GM18861 (cell line): ENCODE data around the gene TFPI.

Experiments used
- ATAC-seq: cut with Tn5 transposase; IDR thresholded peaks from one replicate; pipeline ENCODE4 v1.9.1; 2021; ENCODE audit not compliant: unreplicated experiment

Gene TFPI

DNA sequence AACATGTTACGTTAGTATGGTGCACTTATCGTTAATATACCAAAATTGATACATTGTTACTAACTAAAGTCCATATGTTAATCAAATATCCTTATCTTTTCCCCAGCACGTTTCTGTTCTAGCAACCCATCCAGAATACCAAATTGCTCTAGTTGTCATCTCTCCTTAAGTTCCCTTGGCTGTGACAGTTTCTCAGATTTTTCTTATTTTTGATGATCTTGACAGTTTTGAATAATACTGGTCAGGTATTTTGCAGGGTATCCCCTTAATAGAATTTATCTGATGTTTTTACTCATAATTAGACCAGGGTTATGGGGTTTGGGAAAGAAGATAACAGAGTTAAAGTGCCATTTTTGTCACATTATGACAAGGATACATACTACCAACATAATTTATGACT lies 47.8 kb downstream of the TFPI start:
- no peak for ATAC-seq

DNA sequence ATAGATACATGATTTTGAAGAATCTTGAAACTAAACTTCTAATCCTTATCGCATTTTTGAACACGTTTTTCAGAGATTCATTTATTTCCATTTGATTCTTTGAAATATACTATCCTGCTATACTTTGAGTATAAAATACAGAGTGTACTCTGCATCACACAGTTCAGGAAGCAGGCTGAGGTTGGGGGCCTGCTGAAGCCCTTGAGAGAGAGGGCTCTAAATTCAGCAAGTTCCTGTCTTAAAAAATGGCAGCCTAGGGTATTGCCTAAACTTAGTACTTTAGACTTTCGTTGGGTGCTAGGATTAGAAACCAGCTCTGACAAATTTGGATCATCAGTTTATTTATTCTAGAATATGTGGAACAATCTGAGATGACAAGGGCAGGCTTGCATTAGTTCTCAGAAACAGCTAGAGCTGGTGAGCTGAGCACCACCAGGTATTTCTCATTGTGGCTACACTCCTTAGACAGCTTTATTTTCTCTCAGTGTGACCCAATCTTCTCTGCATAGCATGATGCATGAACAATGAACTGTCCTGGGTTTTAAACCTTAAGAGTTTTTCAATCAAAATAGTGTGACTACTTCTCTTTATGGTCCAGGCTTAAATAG lies 49.1 kb downstream of the TFPI start:
- no peak for ATAC-seq

DNA sequence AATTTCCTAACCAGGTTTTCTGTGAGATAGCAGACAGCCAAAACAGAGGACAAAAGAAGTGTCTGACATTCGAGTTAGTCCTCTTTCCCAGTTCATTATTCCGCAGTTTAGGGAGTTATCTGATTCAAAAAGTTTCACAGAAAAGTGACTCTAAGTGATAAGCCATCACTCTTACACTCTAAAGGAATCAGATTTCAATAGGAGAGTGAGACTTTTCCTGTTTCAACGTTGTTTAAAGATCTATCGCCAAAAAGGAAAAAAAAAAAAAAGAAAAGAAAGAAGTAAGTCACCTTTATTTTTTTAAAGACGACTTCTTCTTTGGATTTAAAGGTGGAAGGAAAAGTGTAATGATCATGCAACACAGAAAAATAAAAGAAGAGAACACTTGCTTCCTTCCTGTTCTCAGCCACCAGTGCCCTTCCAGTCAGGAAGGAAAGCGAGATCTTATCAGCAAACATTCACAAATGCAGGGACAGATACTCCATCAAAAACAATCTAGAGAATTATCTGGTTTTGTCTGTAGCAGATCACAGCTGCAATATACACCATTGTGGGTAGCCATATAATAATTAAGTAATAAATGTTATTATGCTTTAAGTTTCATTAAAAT lies 49.8 kb downstream of the TFPI start:
- no peak for ATAC-seq

DNA sequence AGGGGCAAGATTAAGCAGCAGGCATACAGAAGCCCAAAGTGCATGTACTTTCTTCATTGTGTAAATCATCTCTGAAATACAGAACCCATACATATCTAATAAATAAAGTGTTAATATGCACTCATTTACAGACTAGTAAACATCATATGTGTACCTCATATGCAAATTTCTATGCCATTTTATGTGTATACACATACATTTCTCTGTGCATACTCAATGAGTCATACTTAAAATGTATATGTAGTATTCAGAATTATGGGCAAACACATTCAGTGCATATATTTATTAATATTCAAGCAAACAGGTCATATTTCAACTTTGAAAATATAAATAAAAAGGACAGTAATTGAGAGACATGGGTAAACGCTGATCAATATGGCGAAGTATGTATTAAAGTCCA lies 50.5 kb downstream of the TFPI start:
- ATAC-seq, result no peak

DNA sequence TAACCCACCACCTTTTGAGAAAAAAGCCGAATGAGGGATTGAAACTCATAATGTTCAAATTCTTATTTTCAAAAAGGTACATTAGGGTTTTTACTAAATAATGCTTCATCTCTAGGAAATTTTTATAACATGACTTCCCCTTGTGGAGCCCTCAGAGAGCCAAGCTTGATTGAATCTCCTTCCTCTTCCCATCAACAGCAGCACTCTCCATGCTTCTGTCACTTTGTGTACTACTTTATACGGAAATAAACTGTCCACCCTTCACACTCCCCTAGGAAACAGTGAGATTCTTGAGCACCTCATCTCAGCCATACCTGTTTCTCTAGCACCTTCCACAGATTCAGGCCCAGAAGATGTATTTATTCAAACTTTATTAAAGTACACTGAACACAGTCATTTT lies 51.8 kb downstream of the TFPI start:
- ATAC-seq, result no peak

DNA sequence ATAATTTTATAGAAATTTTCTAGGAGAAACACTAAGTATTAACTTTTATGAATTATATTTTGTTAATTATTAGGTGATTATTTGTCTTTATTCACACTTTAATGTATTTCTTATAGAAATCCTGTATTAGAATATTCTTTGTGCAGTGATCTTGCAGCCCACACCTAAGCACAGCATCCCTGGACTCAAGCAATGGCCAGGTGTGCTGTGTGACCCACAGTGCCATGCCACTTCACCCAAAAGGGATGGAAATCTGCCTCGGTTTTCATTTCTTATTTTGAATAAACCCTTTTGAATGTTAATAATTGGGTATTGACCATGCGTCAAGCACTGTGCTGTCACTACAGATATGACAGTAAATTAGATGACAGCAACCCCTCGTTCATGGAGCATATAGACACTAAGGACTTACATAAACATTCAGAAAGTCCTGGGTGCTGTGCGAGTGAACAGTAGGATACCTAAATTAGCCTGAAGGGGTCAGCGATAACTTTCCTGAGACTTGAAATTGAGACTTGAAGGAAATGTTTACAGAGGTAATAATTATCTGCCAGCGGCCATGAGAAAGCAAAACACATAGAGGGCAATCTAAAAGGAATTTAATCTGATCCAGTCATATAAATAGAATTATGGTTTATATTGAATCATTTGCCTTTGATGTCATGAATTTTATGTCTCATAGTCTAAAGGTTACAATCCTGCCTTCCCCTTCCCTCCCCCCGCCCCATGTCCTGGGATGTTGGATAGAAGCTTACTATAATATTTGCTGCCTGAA lies 53.5 kb downstream of the TFPI start:
- ATAC-seq, result no peak

DNA sequence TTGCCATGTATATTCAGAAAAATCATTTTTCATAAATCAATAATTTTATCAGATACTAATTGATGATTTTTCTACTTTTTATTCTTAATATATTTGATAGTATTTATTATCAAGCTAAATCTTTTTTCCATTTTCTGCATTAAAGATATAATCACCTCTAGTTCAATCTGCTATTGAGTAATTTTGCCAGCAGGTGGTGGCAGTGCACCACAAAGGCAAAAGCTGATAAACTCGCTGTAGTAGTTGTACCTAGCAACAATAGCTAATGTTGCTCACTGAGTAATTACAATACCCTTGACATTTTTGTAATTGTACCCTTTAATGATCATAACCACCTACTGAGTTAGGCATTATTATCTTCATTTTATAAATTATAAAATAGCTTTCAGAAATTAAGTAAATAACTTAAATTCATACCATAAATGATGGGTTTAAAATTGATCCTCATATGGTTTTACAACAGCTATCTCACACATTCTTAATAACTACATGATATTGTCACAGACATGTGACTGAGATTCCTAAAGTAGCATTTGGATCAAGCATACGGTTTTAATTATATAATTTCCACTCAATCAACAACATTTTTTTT lies 54.2 kb downstream of the TFPI start:
- peak; percentile 96 for ATAC-seq

DNA sequence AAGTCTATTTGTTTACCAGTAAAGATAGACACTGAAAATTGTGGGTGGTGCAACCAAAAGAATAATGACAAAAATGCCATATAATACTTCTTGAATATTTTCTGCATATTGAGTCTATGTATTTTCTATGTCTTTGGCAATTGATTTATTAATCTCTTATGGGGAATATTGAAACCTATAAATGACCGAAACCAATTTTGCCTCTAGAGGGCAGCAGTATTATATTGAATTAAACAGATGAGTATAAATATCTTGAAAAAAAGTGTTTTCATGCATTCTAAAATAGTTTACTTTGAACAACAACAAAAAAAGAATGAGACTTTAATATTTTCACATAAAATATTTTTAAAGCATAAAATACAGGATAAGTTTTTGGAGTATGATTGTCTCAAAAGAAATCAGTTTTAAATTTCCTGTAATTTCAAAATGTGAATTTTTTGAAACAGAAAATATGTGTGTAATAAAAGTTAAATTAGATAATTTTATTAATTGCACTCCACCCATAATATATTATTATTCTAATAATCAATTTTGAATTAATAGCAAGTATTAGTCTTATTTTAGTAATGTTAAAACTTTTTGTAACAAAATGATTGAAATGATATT lies 56.3 kb downstream of the TFPI start:
- no peak for ATAC-seq

DNA sequence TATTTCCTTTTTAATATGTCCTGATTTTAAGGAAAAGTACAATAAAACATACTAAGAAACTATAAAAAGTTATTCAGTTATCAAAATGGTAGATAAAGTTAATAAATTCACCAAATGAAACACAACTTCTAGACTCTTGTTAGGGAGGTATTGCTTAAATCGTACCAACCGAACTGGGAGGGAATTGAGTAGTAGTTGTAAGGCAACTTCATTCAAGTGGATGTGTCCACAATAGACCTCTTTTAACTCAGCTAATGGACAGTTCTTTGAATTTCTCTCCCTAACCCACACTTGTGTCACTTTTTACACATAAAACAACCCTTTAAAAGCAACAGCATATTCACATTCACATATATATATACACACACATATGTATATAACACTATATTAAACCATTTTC lies 57.1 kb downstream of the TFPI start:
- no peak for ATAC-seq

DNA sequence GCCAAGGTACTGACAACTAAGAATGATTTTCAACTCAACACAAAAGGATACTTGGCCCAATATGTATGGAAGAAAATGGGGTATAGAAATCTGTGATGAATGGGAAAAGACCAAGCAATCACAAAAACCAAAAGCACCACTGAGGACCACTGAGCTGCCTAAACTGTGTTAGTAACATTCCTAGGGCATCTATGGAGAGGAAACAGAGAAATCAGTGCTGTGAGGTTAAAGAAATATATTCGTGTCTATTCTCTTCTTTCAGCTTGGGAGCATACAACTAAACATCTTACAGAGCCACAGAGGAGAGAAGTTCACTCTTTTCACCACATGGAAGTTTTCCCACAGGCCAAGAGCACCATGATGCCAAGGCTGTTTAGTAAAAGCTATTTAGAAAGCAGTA lies 58.9 kb downstream of the TFPI start:
- ATAC-seq, result no peak

DNA sequence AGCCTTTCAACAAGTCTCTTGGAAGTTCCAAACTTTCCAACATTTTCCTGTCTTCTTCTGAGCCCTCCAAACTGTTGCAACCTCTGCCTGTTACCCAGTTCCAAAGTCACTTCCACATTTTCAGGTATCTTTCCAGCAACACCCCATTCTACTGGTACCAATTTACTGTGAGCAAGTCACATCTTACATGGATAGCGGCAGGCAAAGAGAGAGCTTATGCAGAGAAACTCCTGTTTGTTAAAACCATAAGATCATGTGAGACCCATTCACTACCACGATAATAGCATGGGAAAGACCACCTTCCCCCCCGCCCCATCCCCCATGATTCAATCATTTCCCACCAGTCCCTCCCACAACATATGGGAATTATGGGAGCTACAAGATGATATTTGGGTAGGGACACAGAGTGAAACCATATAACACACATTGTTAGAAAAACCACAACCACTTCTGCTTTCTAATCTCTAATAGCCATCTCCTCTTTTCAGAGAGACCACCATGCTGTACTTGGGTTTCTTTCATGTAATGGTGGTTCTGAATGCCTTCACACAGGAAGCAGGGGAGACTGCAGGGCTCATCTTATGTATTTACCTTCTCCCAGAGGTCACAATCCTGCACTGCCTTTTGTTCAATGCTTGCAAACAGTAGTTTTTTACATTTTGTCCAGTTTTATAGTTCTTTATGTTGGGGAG lies 60.2 kb downstream of the TFPI start:
- no peak for ATAC-seq

DNA sequence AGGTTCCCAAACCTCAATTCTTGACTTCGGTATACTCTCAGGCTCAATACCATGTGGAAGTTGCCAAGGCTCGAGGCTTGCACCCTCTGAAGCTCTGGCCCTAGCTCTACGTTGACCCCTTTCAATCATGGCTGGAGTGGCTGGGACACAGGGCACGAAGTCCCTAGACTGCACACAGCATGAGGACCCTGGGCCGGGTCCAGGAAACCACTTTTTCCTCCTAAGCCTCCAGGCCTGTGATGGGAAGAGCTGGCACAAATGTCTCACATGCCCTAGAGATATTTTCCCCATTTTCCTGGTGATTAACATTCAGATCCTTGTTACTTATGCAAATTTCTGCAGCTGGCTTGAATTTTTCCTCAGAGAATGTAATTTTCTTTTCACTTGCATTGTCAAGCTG lies 61.1 kb downstream of the TFPI start:
- ATAC-seq, result no peak

DNA sequence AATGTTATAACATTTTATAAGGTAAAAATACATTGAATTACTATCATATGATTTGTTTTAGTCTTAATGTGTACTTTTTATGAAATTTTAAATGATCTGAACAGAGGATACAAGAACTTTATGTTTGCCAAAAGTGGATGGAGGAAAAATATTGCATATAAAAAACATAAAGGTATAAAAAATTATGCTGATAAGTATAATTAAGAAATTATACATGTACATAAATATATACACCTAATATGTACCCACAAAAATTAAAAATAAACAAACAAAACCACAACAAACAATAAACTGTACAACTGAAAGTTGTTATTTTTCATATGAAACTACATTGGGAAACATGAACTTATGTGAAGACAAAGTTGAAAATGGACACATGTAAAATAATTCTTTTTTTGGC lies 68.0 kb downstream of the TFPI start:
- no peak for ATAC-seq

DNA sequence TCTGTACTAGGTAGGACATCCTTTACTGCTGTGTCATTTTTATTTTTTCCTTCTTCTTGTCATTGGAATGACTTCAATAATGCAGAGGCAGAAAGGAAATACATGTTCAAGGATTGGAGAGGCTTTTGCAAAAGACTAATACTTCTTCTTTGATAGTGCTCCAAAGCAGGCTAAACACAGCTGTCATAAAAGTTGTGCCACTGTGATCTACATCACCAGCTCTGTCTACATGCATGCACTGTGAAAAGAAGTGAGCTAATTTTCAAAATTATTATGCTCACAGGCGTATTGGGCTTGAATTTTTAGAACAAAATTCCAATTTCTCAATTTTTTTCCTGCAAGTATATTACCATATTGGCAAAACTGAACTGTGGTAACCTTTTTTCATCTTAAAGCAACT lies 68.7 kb downstream of the TFPI start:
- no peak for ATAC-seq

DNA sequence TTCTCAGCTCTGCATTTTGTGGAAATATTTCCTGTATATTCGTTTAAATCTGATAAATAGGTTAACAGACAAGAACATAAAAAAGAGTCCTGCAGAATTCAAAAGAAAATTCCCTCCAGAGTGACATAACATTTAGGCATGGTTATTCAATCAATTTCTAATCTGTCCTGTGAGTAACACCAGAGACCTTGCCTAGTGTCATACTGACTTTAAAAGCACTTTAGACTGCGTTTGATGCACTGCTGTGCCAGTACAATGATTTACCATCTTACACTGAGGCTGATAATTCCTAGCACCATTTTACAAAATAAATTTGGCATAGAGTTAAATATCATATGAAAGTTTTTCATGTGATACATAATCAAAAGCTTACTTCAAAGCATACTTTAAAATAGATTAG lies 70.7 kb downstream of the TFPI start:
- ATAC-seq, result no peak

DNA sequence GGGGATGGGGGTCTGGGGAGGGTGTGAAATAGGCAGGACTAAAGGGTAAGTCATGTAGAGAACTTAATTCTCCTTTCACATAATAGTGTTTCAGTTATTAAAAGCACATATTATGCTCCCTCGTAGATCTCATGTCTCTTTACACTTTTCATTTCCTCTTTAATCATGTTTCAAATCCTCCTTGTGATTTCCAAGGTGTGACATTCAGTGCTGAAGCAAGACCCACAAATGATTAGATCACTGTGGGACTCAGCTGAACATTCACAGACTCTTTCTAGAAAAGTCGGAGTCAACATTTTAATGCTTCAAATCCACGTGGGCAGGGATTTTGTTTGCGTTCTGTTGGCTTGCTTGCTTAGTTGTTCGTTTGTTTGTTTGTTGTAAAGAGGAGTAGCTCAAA lies 71.4 kb downstream of the TFPI start:
- no peak for ATAC-seq

DNA sequence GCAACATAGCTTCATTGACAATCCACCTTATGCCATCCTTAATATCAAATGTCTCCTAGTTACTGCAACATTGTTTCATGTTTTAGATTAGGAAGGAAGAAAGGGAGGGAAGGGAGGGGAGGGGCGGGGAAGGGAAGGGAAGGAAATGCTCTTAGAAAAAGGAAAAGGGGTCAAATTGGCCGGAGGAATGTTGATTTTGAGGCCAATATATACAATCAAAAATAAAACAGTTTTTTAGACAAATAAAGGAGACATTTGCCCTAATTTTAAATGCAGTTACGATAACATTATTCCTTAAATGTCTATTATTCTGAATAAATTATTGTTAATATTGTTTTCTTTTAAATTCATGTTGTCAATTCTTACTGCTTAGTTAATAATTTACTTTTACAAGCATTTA lies 72.7 kb downstream of the TFPI start:
- no peak for ATAC-seq

DNA sequence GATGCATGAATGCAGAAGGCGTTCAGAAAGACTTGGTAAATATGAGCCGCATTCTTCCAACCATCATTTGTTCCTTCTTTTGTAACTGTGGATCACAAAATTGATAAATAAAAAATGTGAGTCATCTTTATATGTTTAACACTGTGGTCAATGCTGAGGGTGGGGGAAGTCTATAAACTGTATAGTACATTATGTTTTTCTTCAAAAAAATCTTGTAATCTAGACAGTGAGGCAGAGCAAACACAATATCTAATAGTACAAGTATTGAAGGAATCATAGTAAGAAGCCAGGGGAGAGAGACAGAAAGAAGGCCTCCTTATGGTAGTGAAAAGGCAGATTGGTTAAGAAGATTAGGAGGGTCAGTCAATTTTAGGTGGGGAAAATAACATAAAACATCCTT lies 75.5 kb downstream of the TFPI start:
- ATAC-seq, result no peak

DNA sequence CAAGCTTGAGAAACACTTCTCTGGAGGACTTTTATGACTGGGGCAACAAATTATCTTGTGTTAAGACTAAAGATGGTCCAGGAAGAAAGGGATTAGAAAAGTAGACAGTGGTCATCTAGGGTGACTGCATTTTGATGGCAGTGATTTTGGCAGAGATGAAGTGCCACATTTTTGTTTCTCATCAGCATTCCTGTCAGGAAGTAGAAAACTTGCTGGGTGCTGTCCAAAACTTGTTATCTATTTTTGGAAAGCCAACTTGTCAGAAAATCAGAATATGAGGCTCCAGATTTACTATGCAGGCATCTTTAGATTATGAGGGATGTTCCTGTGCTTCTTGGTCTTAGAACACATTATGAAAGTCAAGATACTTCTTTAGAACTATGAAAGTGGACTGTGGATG lies 77.2 kb downstream of the TFPI start:
- ATAC-seq, result no peak

DNA sequence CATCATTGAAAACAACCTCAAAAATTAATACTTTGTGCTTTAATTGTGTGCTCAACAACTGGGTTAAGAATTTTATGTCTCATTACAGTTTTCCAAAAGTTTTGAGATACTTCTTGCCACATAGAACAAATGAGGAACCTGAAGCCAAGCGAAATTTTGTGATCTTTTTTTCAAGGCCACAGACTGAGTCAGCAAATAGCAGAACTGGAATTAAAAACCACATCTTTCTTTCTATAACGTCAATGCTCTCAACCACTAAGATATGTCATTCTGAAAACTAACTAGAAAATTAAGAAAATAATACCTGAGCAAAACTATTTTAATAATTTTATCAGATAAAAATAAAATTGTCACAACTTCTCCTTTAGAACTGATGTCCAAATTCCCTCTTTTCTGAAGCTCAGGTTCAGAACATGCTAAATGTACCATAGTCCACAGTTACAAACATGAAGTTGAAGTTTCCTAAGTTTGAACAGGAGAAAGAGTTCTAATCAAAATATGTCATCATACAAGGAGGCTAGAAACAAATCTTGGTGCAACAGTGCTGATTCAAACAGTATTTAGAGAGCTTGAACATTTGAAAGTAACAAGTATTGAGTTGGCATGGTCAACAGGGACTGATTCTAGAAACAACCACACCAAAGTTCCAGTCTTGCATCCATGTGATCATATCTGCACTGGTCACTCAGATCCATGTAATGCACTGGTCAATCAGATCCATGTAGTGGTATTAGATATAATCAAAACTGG lies 78.6 kb downstream of the TFPI start:
- ATAC-seq, result peak; percentile 65
